ENCODE results near the gene MAGI3.
"Not testable (repeated sequence)": the region's sequence is repeated elsewhere in the genome, so short reads cannot be mapped to it uniquely, and the experiment has no call there.

Gene MAGI3

GRCh38 chr1:113579256-113580018 is 189.1 kb downstream of the MAGI3 start:
- DNase-seq (ENCODE audit: low spot score), result no peak

- no peak for DNase-seq (ENCODE audit: low spot score)
Observed at GRCh38 chr1:113581323-113581722, 191.0 kb downstream of the MAGI3 start.

GRCh38 chr1:113582084-113582483 is 191.8 kb downstream of the MAGI3 start:
- DNase-seq (ENCODE audit: low spot score), result no peak

- DNase-seq (ENCODE audit: low spot score), result no peak
Observed at GRCh38 chr1:113587475-113587874, 197.2 kb downstream of the MAGI3 start.

GRCh38 chr1:113592230-113592629 is 201.9 kb downstream of the MAGI3 start:
- DNase-seq (ENCODE audit: low spot score), result no peak

GRCh38 chr1:113593550-113594297 is 203.4 kb downstream of the MAGI3 start:
- DNase-seq (ENCODE audit: low spot score), result no peak

GRCh38 chr1:113604466-113604865 is 214.2 kb downstream of the MAGI3 start:
- not testable (repeated sequence) for DNase-seq (ENCODE audit: low spot score)

GRCh38 chr1:113605146-113605545 is 214.8 kb downstream of the MAGI3 start:
- no peak for DNase-seq (ENCODE audit: low spot score)

- no peak for DNase-seq (ENCODE audit: low spot score)
Observed at GRCh38 chr1:113608399-113608798, 218.1 kb downstream of the MAGI3 start.

- DNase-seq (ENCODE audit: low spot score), result no peak
Observed at GRCh38 chr1:113610372-113610771, 220.1 kb downstream of the MAGI3 start.

- peak; percentile 5 for DNase-seq (ENCODE audit: low spot score)
Observed at GRCh38 chr1:113615425-113615824, 225.1 kb downstream of the MAGI3 start.

GRCh38 chr1:113616156-113616555 is 225.8 kb downstream of the MAGI3 start:
- DNase-seq (ENCODE audit: low spot score), result no peak

- no peak for DNase-seq (ENCODE audit: low spot score)
Observed at GRCh38 chr1:113617438-113618141, 227.3 kb downstream of the MAGI3 start.

- no peak for DNase-seq (ENCODE audit: low spot score)
Observed at GRCh38 chr1:113628997-113629396, 238.7 kb downstream of the MAGI3 start.

- DNase-seq (ENCODE audit: low spot score), result no peak
Observed at GRCh38 chr1:113630340-113631327, 240.3 kb downstream of the MAGI3 start.

- DNase-seq (ENCODE audit: low spot score), result no peak
Observed at GRCh38 chr1:113641396-113641795, 251.1 kb downstream of the MAGI3 start.

- no peak for DNase-seq (ENCODE audit: low spot score)
Observed at GRCh38 chr1:113647164-113647563, 256.8 kb downstream of the MAGI3 start.

GRCh38 chr1:113648478-113648877 is 258.2 kb downstream of the MAGI3 start:
- no peak for DNase-seq (ENCODE audit: low spot score)

- DNase-seq (ENCODE audit: low spot score), result no peak
Observed at GRCh38 chr1:113652771-113653170, 262.5 kb downstream of the MAGI3 start.

GRCh38 chr1:113653741-113654140 is 263.4 kb downstream of the MAGI3 start:
- no peak for DNase-seq (ENCODE audit: low spot score)

GRCh38 chr1:113654883-113655282 is 264.6 kb downstream of the MAGI3 start:
- no peak for DNase-seq (ENCODE audit: low spot score)

- DNase-seq (ENCODE audit: low spot score), result no peak
Observed at GRCh38 chr1:113657126-113657525, 266.8 kb downstream of the MAGI3 start.
